Measurements from ENCODE around the gene MYOM1.

DNA sequence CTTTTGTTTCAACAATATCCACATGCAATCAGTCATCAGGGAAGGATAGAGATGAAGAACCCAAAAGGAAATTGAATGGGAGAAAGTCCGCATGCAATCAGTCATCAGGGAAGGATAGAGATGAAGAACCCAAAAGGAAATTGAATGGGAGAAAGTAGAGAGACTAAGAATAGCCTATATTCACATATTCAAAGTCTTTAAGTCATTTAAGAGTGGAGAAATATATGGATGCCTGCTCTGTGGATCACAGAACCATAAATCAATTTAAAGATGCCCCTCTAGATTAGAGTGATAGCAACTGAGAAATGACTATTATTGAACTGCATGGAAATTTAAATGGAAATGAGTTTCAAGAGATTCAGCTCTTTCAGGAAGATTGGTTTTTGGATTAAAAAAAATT, 116.8 kb downstream of the MYOM1 start:
- no peak for TF ChIP-seq GATA2 (IDR thresholded peaks at IDR 0.05; ENCODE audit: low read depth, low read length)
- TF ChIP-seq GATA3 (IDR thresholded peaks at IDR 0.05; ENCODE audit: low read depth, low read length), result no peak

Measured in SH-SY5Y (cell line).